ENCODE results near the gene ACVR1B. TPM values are rescaled to one million over a fixed set of nuclear protein-coding genes. Genes with fewer than 3 reads are reported as not detected.
A peak's percentile ranks its signal among the peaks of the same experiment; 100 is the strongest.

Gene ACVR1B
- total RNA-seq, 1 donor from 2014 or later, result 8.5 TPM

DNA sequence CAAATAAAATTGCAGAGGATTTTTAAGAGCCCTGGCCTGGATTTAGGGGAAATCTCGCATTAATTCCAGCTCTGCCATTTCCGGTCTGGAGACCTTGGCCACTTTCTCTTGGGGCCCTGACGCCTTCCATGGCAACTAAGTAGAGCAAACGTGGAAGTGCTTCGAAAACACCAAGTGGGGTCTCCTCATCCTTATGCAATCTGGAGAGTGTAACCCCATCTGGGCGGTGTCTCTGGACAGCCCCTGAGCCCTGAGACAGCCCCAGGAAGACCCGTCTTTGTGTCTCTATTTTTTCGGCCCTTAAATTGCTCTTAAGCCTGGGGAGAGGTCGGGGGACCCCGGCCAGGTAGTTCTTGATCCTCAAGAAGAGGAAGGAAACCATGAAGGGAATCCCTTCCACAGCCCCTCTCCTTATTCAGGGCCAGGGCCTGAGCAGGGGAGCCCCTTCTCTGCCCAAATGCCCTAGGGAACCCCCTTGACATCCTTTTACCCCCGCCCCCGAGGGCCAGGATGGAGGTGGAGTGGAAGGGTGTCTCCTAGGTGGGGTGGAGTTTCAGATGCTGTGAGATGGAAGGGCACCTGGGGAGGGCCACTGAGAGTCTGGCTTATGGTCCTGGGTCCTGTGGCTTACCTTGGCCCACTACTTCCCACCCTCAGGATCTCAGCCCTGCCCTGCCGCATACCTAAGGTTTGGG, 82.1 kb downstream of the ACVR1B start:
- intact Hi-C loops (cut with micrococcal nuclease), result no loop called here
- Histone ChIP-seq H3K27me3 (ENCODE audit: low read depth) (no peaks in the 10 kb centered on the region), H3K9me3 (replicated peaks) (no peaks in the 10 kb centered on the region), H3K27ac (replicated peaks) (peak overlapping the region; percentile 93), H3K36me3 (no peaks in the 10 kb centered on the region), H3K4me1 (peaks cover 80% of the 10 kb centered on the region), H3K4me3 (peak overlapping the region; percentile 54)
- TF ChIP-seq, protein P1, sequence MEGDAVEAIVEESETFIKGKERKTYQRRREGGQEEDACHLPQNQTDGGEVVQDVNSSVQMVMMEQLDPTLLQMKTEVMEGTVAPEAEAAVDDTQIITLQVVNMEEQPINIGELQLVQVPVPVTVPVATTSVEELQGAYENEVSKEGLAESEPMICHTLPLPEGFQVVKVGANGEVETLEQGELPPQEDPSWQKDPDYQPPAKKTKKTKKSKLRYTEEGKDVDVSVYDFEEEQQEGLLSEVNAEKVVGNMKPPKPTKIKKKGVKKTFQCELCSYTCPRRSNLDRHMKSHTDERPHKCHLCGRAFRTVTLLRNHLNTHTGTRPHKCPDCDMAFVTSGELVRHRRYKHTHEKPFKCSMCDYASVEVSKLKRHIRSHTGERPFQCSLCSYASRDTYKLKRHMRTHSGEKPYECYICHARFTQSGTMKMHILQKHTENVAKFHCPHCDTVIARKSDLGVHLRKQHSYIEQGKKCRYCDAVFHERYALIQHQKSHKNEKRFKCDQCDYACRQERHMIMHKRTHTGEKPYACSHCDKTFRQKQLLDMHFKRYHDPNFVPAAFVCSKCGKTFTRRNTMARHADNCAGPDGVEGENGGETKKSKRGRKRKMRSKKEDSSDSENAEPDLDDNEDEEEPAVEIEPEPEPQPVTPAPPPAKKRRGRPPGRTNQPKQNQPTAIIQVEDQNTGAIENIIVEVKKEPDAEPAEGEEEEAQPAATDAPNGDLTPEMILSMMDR (IDR thresholded peaks at IDR 0.05; ENCODE audit: borderline replicate concordance), result no peak
- DNase-seq, result no peak

DNA sequence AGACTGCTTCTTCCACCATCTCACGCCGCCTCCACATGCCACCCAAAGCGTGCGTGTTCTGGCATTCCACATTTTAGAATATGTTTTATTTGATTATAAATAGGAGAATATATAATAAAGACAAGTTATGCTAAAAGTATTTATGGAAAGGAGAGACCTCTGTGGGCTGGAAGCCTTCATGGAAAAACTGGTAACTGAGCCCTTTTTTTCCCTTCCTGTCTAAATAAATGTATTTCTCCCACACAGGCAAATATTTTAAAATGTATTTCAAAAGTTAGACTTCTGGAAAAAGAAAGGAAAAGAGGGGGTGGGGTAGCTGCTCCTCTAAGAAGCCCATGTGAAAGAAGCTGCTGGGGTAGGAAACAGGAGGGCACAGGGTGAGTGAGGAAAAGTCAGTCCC, 83.7 kb downstream of the ACVR1B start:
- Histone ChIP-seq H3K27ac (replicated peaks) (peak overlapping the region; percentile 96), H3K36me3 (no peaks in the 10 kb centered on the region), H3K27me3 (ENCODE audit: low read depth) (no peaks in the 10 kb centered on the region), H3K4me3 (no peak overlapping the region), H3K9me3 (replicated peaks) (no peaks in the 10 kb centered on the region), H3K4me1 (peaks cover 81% of the 10 kb centered on the region)
- intact Hi-C loops (cut with micrococcal nuclease), result no loop called here
- TF ChIP-seq, protein P1 (IDR thresholded peaks at IDR 0.05; ENCODE audit: borderline replicate concordance), result no peak
- no peak for DNase-seq

DNA sequence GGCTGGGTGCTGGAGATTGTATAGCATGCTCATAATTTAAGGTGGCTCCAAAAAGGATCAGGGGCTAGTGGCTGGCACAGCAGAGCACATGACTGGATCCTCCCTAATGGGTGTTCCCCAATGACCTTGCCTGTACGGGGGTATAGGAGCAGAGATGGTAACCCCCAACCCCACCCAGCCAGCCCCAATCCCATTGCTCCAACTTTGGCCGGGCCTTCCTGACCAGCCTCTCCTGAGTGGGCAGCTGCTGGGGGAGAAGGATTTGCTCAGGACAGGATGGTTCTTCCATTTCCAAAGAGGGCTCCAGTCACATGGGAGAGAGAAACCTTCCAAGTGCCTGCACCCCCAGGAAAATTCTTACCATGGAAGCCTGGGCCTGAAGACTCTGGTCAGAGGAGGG, 84.4 kb downstream of the ACVR1B start:
- Histone ChIP-seq H3K4me1 (peaks cover 87% of the 10 kb centered on the region), H3K27ac (replicated peaks) (peak overlapping the region; percentile 96), H3K36me3 (no peaks in the 10 kb centered on the region), H3K27me3 (ENCODE audit: low read depth) (no peaks in the 10 kb centered on the region), H3K4me3 (peak overlapping the region; percentile 75), H3K9me3 (replicated peaks) (no peaks in the 10 kb centered on the region)
- TF ChIP-seq, protein P1 (IDR thresholded peaks at IDR 0.05; ENCODE audit: borderline replicate concordance), result no peak
- DNase-seq, result no peak
- intact Hi-C loops (cut with micrococcal nuclease), result no loop called here

DNA sequence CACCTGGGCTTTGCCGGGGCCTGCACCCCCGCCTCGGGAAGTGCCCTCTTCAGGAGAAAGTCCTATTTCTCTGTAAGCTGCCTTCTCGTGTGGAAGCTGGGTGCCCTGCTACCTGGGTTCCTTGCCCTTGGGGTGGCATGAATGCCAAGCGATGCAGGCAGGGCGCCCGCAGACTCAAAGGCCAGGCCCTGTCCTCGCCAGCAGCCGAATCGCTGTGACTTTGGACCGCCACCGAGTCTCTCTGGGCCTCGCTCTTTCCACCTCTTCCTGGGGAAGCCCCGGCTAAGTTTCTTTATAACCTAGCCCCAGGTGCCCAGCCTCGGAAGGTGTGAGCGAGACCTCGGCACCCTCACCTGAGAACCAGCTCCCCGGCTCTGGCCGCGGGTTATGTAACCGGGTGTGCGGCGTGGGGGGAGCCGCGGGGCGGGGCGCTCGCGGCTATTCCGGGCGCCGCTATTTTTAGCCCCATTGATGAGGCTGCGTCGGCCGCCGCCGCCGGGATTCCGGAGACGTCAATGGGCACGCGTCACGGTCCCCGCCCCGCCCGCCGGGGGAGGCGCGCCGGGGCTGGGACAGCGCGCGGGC, 85.2 kb downstream of the ACVR1B start:
- Histone ChIP-seq H3K36me3 (no peaks in the 10 kb centered on the region), H3K27me3 (ENCODE audit: low read depth) (no peaks in the 10 kb centered on the region), H3K27ac (replicated peaks) (peak overlapping the region; percentile 96), H3K4me3 (peak overlapping the region; percentile 75), H3K4me1 (peaks cover 94% of the 10 kb centered on the region), H3K9me3 (replicated peaks) (no peaks in the 10 kb centered on the region)
- intact Hi-C loops (cut with micrococcal nuclease), result no loop called here
- DNase-seq, result peak; percentile 91
- TF ChIP-seq, protein P1 (IDR thresholded peaks at IDR 0.05; ENCODE audit: borderline replicate concordance), result no peak

DNA sequence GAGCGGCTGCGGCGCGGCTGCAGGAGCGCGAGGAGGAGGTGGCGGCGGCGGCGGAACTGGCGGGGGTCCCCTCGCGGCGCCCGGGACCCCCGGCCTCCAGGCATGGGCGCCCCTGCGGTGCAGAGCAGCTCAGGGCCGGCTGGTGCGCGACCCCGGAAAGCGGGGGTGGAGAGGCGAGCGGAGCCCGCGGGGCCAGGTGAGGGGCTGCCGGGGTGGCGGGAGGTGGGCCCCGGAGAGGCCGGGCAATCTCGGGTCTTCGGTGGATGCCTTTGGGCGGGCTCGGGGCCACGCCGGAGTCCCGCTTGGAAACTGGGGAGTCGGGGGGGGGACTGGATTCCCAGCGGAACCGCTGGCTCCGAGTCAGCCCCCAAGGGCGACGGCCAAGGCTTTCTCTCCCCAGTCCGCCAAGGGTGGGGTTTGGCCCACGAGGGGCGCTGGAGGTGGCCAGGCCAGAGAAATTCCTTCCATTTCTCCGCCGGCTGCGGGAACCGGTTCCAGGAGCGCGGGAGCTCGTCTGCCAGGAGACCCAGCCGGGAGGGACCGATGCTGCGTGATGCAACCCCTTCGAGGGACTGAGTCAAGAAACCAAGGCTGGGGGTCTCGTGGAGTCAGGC, 85.9 kb downstream of the ACVR1B start:
- peak; percentile 58 for DNase-seq
- intact Hi-C loops (cut with micrococcal nuclease), result no loop called here
- Histone ChIP-seq H3K36me3 (no peaks in the 10 kb centered on the region), H3K4me1 (peaks cover 94% of the 10 kb centered on the region), H3K9me3 (replicated peaks) (no peaks in the 10 kb centered on the region), H3K27me3 (ENCODE audit: low read depth) (no peaks in the 10 kb centered on the region), H3K27ac (replicated peaks) (peak overlapping the region; percentile 96), H3K4me3 (peak overlapping the region; percentile 75)
- TF ChIP-seq, protein P1 (IDR thresholded peaks at IDR 0.05; ENCODE audit: borderline replicate concordance), result peak; percentile 10

Data from left ventricle myocardium inferior (tissue), 1 donor.